HEK293 (cell line): ENCODE measurements around the gene MRPL34.

Experiments used
- IKZF3 ChIP-seq: fragments of 450-650 bp; IDR thresholded peaks from 2 replicates; pipeline ENCODE4 v1.5.0; 2018; ENCODE audit warnings: missing biosample characterization, mild to moderate bottlenecking, missing genetic modification characterization, moderate library complexity
- REPIN1 ChIP-seq: fragments of 450-650 bp; formaldehyde crosslinking; IDR thresholded peaks from 2 replicates; pipeline ENCODE4 v1.5.1; 2017; ENCODE audit warnings: missing biosample characterization, missing genetic modification characterization, low read depth
- YY1 ChIP-seq: fragments of 450-650 bp; formaldehyde crosslinking; IDR thresholded peaks from 2 replicates; pipeline ENCODE4 v1.5.1; 2018; ENCODE audit warnings: missing biosample characterization, missing genetic modification characterization
- ZBTB7A ChIP-seq: fragments of 450-650 bp; formaldehyde crosslinking; IDR thresholded peaks from 2 replicates; pipeline ENCODE4 v1.5.1; 2016; ENCODE audit warnings: low read depth, missing biosample characterization, missing genetic modification characterization
- ZNF24 ChIP-seq: fragments of 450-650 bp; formaldehyde crosslinking; IDR thresholded peaks from 2 replicates; pipeline ENCODE4 v1.5.1; 2016; ENCODE audit warnings: missing biosample characterization, missing genetic modification characterization
- ZNF274 ChIP-seq, 2 experiments: fragments of 200-500 bp in 1 of 2; fragments of 450-650 bp in 1 of 2; sonication (Bioruptor generic) in 1 of 2; formaldehyde crosslinking in 1 of 2; IDR thresholded peaks; 2 replicates each; pipeline versions ENCODE4 v1.5.1 to v1.6.1; 2014 to 2016; ENCODE audit warnings: borderline replicate concordance in 1 of 2, inconsistent platforms in 1 of 2, low read length in 1 of 2, missing biosample characterization in 1 of 2, missing genetic modification characterization in 1 of 2
- ZNF521 ChIP-seq: fragments of 450-650 bp; formaldehyde crosslinking; IDR thresholded peaks from 2 replicates; pipeline ENCODE4 v1.5.1; 2017; ENCODE audit warnings: missing biosample characterization, mild to moderate bottlenecking, missing genetic modification characterization
- ZNF664 ChIP-seq: fragments of 450-650 bp; formaldehyde crosslinking; IDR thresholded peaks from 2 replicates; pipeline ENCODE4 v1.5.1; 2016; ENCODE audit warnings: missing biosample characterization, missing genetic modification characterization
- ZNF747 ChIP-seq: fragments of 450-650 bp; formaldehyde crosslinking; IDR thresholded peaks from 2 replicates; pipeline ENCODE4 v1.5.1; 2016; ENCODE audit warnings: missing biosample characterization, missing genetic modification characterization
- ZNF76 ChIP-seq: fragments of 450-650 bp; formaldehyde crosslinking; IDR thresholded peaks from 2 replicates; pipeline ENCODE4; 2016; ENCODE audit warnings: low read depth, missing biosample characterization, missing genetic modification characterization, borderline replicate concordance
- TF ChIP-seq, protein P1 (sequence below): fragments of 450-650 bp; formaldehyde crosslinking; IDR thresholded peaks from 2 replicates; pipeline ENCODE4 v1.5.1; 2016; ENCODE audit warnings: missing biosample characterization, missing genetic modification characterization
- TF ChIP-seq, protein P2 (sequence below): fragments of 450-650 bp; formaldehyde crosslinking; IDR thresholded peaks from 2 replicates; pipeline ENCODE4 v1.5.1; 2016; ENCODE audit warnings: missing biosample characterization, missing genetic modification characterization, borderline replicate concordance
- TF ChIP-seq, protein P3 (sequence below): fragments of 450-650 bp; formaldehyde crosslinking; IDR thresholded peaks from 2 replicates; pipeline ENCODE4 v1.5.1; 2016; ENCODE audit warnings: missing biosample characterization, missing genetic modification characterization, low read depth

DNA sequence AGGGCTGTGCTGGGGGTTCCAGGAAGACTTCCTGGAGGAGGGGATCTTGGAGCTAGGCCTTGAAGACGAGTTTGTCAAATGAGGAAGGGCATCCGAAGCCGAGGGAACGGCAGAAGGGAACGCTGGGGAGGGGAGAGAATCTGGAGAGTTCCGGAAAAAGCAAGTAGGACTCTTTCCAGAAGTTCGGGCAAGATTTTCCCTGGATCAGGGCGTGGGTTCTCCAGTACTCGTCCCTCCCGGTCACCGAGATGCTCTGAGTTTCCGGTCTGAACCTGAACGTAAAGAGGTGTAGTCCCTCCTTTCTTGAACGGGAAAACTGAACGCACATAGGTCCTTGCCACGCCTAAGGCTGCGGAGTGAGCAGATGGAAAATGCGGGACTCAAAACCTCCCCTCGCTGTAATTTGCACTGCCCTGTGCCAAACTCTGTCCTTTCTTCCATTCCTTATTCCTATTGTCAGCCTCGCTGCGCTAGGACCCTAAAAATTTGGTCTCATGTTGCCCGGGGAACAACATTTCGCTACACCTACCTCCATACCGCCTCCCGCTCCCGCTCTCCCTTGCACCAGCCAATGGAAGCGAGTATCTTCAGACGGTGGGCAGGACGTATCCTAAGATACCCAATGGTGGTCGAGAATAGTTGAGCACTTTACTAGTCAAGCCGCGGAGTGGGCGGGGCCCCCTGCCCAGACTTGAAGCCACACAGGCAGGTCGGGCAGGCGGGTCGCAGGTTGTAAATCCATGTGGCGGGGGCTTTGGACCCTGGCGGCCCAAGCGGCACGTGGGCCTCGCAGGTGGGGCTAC is 31.4 kb downstream of the MRPL34 start, which contains the start of gene GTPBP3:
- TF ChIP-seq ZNF274 (IDR thresholded peaks at IDR 0.05; ENCODE audit: low read length) (no peak), ZNF274 (tag by site-specific recombination; IDR thresholded peaks at IDR 0.05; ENCODE audit: borderline replicate concordance) (no peak), ZBTB7A (tag by site-specific recombination) (peak; percentile 69), ZNF24 (tag by site-specific recombination) (peak; percentile 82; the same call in 1 of the 2 replicates), ZNF521 (tag by site-specific recombination) (no peak), ZNF747 (no peak), REPIN1 (peak; percentile 97; the same call in 1 of the 2 replicates), IKZF3 (tag by site-specific recombination) (peak; percentile 99), YY1 (tag by site-specific recombination) (peak; percentile 98), ZNF664 (tag by site-specific recombination) (peak; percentile 76), ZNF76 (tag by site-specific recombination) (peak; percentile 92)
- TF ChIP-seq, protein P1, sequence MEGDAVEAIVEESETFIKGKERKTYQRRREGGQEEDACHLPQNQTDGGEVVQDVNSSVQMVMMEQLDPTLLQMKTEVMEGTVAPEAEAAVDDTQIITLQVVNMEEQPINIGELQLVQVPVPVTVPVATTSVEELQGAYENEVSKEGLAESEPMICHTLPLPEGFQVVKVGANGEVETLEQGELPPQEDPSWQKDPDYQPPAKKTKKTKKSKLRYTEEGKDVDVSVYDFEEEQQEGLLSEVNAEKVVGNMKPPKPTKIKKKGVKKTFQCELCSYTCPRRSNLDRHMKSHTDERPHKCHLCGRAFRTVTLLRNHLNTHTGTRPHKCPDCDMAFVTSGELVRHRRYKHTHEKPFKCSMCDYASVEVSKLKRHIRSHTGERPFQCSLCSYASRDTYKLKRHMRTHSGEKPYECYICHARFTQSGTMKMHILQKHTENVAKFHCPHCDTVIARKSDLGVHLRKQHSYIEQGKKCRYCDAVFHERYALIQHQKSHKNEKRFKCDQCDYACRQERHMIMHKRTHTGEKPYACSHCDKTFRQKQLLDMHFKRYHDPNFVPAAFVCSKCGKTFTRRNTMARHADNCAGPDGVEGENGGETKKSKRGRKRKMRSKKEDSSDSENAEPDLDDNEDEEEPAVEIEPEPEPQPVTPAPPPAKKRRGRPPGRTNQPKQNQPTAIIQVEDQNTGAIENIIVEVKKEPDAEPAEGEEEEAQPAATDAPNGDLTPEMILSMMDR (tag by site-specific recombination), result peak; percentile 8; the same call in 1 of the 2 replicates
- TF ChIP-seq, protein P2, sequence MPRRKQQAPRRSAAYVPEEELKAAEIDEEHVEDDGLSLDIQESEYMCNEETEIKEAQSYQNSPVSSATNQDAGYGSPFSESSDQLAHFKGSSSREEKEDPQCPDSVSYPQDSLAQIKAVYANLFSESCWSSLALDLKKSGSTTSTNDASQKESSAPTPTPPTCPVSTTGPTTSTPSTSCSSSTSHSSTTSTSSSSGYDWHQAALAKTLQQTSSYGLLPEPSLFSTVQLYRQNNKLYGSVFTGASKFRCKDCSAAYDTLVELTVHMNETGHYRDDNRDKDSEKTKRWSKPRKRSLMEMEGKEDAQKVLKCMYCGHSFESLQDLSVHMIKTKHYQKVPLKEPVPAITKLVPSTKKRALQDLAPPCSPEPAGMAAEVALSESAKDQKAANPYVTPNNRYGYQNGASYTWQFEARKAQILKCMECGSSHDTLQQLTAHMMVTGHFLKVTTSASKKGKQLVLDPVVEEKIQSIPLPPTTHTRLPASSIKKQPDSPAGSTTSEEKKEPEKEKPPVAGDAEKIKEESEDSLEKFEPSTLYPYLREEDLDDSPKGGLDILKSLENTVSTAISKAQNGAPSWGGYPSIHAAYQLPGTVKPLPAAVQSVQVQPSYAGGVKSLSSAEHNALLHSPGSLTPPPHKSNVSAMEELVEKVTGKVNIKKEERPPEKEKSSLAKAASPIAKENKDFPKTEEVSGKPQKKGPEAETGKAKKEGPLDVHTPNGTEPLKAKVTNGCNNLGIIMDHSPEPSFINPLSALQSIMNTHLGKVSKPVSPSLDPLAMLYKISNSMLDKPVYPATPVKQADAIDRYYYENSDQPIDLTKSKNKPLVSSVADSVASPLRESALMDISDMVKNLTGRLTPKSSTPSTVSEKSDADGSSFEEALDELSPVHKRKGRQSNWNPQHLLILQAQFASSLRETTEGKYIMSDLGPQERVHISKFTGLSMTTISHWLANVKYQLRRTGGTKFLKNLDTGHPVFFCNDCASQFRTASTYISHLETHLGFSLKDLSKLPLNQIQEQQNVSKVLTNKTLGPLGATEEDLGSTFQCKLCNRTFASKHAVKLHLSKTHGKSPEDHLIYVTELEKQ (tag by site-specific recombination), result peak; percentile 55; the same call in 1 of the 2 replicates
- TF ChIP-seq, protein P3, sequence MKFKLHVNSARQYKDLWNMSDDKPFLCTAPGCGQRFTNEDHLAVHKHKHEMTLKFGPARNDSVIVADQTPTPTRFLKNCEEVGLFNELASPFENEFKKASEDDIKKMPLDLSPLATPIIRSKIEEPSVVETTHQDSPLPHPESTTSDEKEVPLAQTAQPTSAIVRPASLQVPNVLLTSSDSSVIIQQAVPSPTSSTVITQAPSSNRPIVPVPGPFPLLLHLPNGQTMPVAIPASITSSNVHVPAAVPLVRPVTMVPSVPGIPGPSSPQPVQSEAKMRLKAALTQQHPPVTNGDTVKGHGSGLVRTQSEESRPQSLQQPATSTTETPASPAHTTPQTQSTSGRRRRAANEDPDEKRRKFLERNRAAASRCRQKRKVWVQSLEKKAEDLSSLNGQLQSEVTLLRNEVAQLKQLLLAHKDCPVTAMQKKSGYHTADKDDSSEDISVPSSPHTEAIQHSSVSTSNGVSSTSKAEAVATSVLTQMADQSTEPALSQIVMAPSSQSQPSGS (tag by site-specific recombination), result peak; percentile 15; the same call in 1 of the 2 replicates
